ENCODE data around the gene EIPR1. TPM values are rescaled to one million over a fixed set of nuclear protein-coding genes. Genes with fewer than 3 reads are reported as not detected.

The EIPR1 gene
- total and polyA plus RNA-seq, 2 experiments from 2014 or later: 17.4 to 46.3 TPM

DNA sequence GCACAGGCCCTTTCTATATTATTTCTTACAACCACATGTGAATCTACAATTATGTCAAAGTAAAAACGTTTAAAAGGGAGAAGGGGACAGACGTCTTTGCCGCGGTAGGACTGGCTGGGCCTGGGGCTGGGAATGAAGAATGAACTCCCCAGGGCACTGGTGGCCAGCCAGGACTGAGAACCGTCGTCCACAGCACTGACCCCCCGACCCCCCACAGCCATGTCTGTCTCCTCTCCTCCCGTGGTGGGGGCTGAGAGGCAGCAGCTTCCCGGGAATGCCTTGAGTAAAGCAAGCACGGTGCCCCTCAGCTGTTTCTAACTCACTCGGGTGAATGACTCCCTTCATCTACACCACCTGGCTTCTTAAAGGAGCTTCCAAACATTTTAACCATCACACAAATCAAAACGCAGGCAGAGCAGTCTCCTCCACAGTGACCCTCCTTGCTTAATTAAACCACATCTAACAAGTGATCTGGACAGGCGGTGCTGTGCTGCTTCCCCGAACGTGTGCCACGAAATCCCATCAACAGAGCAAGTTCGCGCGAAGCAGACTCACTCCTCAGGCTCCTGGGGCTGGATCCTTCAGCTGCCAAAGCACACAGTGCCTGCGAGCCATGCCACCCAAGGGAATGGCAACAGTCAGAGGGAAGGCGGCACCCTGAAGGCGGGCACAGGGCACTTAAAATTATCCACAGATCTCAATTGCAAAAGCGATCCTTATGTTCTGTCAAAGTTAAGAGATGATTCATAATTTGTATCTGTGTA is 217.7 kb downstream of the EIPR1 start:
- TF ChIP-seq, protein P1, sequence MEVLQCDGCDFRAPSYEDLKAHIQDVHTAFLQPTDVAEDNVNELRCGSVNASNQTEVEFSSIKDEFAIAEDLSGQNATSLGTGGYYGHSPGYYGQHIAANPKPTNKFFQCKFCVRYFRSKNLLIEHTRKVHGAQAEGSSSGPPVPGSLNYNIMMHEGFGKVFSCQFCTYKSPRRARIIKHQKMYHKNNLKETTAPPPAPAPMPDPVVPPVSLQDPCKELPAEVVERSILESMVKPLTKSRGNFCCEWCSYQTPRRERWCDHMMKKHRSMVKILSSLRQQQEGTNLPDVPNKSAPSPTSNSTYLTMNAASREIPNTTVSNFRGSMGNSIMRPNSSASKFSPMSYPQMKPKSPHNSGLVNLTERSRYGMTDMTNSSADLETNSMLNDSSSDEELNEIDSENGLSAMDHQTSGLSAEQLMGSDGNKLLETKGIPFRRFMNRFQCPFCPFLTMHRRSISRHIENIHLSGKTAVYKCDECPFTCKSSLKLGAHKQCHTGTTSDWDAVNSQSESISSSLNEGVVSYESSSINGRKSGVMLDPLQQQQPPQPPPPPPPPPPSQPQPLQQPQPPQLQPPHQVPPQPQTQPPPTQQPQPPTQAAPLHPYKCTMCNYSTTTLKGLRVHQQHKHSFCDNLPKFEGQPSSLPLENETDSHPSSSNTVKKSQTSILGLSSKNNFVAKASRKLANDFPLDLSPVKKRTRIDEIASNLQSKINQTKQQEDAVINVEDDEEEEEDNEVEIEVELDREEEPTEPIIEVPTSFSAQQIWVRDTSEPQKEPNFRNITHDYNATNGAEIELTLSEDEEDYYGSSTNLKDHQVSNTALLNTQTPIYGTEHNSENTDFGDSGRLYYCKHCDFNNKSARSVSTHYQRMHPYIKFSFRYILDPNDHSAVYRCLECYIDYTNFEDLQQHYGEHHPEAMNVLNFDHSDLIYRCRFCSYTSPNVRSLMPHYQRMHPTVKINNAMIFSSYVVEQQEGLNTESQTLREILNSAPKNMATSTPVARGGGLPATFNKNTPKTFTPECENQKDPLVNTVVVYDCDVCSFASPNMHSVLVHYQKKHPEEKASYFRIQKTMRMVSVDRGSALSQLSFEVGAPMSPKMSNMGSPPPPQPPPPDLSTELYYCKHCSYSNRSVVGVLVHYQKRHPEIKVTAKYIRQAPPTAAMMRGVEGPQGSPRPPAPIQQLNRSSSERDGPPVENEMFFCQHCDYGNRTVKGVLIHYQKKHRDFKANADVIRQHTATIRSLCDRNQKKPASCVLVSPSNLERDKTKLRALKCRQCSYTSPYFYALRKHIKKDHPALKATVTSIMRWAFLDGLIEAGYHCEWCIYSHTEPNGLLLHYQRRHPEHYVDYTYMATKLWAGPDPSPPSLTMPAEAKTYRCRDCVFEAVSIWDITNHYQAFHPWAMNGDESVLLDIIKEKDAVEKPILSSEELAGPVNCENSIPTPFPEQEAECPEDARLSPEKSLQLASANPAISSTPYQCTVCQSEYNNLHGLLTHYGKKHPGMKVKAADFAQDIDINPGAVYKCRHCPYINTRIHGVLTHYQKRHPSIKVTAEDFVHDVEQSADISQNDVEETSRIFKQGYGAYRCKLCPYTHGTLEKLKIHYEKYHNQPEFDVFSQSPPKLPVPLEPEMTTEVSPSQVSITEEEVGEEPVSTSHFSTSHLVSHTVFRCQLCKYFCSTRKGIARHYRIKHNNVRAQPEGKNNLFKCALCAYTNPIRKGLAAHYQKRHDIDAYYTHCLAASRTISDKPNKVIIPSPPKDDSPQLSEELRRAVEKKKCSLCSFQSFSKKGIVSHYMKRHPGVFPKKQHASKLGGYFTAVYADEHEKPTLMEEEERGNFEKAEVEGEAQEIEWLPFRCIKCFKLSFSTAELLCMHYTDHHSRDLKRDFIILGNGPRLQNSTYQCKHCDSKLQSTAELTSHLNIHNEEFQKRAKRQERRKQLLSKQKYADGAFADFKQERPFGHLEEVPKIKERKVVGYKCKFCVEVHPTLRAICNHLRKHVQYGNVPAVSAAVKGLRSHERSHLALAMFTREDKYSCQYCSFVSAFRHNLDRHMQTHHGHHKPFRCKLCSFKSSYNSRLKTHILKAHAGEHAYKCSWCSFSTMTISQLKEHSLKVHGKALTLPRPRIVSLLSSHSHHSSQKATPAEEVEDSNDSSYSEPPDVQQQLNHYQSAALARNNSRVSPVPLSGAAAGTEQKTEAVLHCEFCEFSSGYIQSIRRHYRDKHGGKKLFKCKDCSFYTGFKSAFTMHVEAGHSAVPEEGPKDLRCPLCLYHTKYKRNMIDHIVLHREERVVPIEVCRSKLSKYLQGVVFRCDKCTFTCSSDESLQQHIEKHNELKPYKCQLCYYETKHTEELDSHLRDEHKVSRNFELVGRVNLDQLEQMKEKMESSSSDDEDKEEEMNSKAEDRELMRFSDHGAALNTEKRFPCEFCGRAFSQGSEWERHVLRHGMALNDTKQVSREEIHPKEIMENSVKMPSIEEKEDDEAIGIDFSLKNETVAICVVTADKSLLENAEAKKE (CRISPR knock-in tag; IDR thresholded peaks at IDR 0.05): no peak
- TF ChIP-seq STAT1 (IDR thresholded peaks at IDR 0.05; ENCODE audit: unreplicated experiment): no peak
- no peak for TF ChIP-seq JUNB (IDR thresholded peaks at IDR 0.05; ENCODE audit: unreplicated experiment)
- no peak for TF ChIP-seq POLR2AphosphoS5 (IDR thresholded peaks at IDR 0.05; ENCODE audit: low read depth)
- TF ChIP-seq EZH2phosphoT487 (IDR thresholded peaks at IDR 0.05; ENCODE audit: unreplicated experiment): no peak
- TF ChIP-seq, protein P2, sequence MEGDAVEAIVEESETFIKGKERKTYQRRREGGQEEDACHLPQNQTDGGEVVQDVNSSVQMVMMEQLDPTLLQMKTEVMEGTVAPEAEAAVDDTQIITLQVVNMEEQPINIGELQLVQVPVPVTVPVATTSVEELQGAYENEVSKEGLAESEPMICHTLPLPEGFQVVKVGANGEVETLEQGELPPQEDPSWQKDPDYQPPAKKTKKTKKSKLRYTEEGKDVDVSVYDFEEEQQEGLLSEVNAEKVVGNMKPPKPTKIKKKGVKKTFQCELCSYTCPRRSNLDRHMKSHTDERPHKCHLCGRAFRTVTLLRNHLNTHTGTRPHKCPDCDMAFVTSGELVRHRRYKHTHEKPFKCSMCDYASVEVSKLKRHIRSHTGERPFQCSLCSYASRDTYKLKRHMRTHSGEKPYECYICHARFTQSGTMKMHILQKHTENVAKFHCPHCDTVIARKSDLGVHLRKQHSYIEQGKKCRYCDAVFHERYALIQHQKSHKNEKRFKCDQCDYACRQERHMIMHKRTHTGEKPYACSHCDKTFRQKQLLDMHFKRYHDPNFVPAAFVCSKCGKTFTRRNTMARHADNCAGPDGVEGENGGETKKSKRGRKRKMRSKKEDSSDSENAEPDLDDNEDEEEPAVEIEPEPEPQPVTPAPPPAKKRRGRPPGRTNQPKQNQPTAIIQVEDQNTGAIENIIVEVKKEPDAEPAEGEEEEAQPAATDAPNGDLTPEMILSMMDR (conservative IDR thresholded peaks at IDR 0.05; ENCODE audit: low read depth in 2 of 2): no peak
- no peak for TF ChIP-seq EZH2 (IDR thresholded peaks at IDR 0.05; ENCODE audit: low read depth, unreplicated experiment)
- no peak for TF ChIP-seq ZNF114 (CRISPR knock-in tag; IDR thresholded peaks at IDR 0.05)
- no peak for TF ChIP-seq ZNF331 (CRISPR knock-in tag; IDR thresholded peaks at IDR 0.05; ENCODE audit: low read depth)
- TF ChIP-seq, protein P3, sequence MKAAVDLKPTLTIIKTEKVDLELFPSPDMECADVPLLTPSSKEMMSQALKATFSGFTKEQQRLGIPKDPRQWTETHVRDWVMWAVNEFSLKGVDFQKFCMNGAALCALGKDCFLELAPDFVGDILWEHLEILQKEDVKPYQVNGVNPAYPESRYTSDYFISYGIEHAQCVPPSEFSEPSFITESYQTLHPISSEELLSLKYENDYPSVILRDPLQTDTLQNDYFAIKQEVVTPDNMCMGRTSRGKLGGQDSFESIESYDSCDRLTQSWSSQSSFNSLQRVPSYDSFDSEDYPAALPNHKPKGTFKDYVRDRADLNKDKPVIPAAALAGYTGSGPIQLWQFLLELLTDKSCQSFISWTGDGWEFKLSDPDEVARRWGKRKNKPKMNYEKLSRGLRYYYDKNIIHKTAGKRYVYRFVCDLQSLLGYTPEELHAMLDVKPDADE (IDR thresholded peaks at IDR 0.05): no peak
- TF ChIP-seq CREB1 (CRISPR knock-in tag; IDR thresholded peaks at IDR 0.05; ENCODE audit: low read depth): no peak
- no peak for TF ChIP-seq NANOG (IDR thresholded peaks at IDR 0.05; ENCODE audit: borderline replicate concordance)
- TF ChIP-seq, protein P4, sequence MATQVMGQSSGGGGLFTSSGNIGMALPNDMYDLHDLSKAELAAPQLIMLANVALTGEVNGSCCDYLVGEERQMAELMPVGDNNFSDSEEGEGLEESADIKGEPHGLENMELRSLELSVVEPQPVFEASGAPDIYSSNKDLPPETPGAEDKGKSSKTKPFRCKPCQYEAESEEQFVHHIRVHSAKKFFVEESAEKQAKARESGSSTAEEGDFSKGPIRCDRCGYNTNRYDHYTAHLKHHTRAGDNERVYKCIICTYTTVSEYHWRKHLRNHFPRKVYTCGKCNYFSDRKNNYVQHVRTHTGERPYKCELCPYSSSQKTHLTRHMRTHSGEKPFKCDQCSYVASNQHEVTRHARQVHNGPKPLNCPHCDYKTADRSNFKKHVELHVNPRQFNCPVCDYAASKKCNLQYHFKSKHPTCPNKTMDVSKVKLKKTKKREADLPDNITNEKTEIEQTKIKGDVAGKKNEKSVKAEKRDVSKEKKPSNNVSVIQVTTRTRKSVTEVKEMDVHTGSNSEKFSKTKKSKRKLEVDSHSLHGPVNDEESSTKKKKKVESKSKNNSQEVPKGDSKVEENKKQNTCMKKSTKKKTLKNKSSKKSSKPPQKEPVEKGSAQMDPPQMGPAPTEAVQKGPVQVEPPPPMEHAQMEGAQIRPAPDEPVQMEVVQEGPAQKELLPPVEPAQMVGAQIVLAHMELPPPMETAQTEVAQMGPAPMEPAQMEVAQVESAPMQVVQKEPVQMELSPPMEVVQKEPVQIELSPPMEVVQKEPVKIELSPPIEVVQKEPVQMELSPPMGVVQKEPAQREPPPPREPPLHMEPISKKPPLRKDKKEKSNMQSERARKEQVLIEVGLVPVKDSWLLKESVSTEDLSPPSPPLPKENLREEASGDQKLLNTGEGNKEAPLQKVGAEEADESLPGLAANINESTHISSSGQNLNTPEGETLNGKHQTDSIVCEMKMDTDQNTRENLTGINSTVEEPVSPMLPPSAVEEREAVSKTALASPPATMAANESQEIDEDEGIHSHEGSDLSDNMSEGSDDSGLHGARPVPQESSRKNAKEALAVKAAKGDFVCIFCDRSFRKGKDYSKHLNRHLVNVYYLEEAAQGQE (IDR thresholded peaks at IDR 0.05; ENCODE audit: unreplicated experiment): no peak
- no peak overlapping the region for H3K27ac ChIP-seq (ENCODE audit: low read depth)
- H3F3A ChIP-seq (replicated peaks; ENCODE audit: low read depth): no peaks in the 10 kb centered on the region

More for the DNA sequence above, 217.7 kb downstream of the EIPR1 start:
- H3K27me3 Mint-ChIP-seq (ENCODE audit: insufficient read depth, low read depth, poor library complexity): peaks cover 8% of the 10 kb centered on the region
- Histone ChIP-seq H2AFZ (no peak overlapping the region), H3K4me1 (ENCODE audit: insufficient read depth) (no peaks in the 10 kb centered on the region), H3K9me2 (ENCODE audit: insufficient read depth) (no peaks in the 10 kb centered on the region), H3K4me2 (no peak overlapping the region), H3K79me2 (replicated peaks; ENCODE audit: insufficient read depth) (no peaks in the 10 kb centered on the region), H4K20me1 (replicated peaks; ENCODE audit: insufficient read depth) (no peaks in the 10 kb centered on the region), H3K36me3 (ENCODE audit: insufficient read depth) (no peaks in the 10 kb centered on the region), H3K27me3 (ENCODE audit: insufficient read depth) (no peaks in the 10 kb centered on the region), H3K4me3 (no peak overlapping the region)
- DNase-seq (ENCODE audit: low spot score): no peak
- H3K27ac Mint-ChIP-seq: no peak overlapping the region
- peaks cover 33% of the 10 kb centered on the region for H3K9me3 Mint-ChIP-seq
- H3K4me1 Mint-ChIP-seq: no peaks in the 10 kb centered on the region
- peaks cover 24% of the 10 kb centered on the region; the same call in 2 of the 3 replicates for H3K36me3 Mint-ChIP-seq (ENCODE audit: low read depth)
- H3K4me3 Mint-ChIP-seq: no peak overlapping the region
- ATAC-seq: no peak
